Amniotic epithelial cell (primary cell): ENCODE measurements around the gene MOB3C.
"Not testable (repeated sequence)": the region's sequence is repeated elsewhere in the genome, so short reads cannot be mapped to it uniquely, and the experiment has no call there.

Source experiments
- DNase-seq: peaks from one replicate; pipeline ENCODE4 v3.0.0-alpha.2; 2010; ENCODE audit warnings: low read depth

Gene MOB3C

GRCh38 chr1:46616277-46617107 is at the start of gene MOB3C:
Gene MOB3C, minus strand, starts transcription at chr1:46616811. Its CDS starts 3,490 bp downstream, at chr1:46613321.
- DNase-seq = peak; percentile 79

- no peak for DNase-seq
Measured at GRCh38 chr1:46665983-46666382, 49.4 kb upstream of the MOB3C start.

GRCh38 chr1:46662919-46663318 is 46.3 kb upstream of the MOB3C start:
- not testable (repeated sequence) for DNase-seq

GRCh38 chr1:46660116-46660515 is 43.5 kb upstream of the MOB3C start:
- not testable (repeated sequence) for DNase-seq

- DNase-seq = no peak
Measured at GRCh38 chr1:46659307-46659870, 42.8 kb upstream of the MOB3C start.

- no peak for DNase-seq
Measured at GRCh38 chr1:46657775-46658174, 41.2 kb upstream of the MOB3C start.

GRCh38 chr1:46656643-46657042 is 40.0 kb upstream of the MOB3C start:
- DNase-seq = no peak

- no peak for DNase-seq
Measured at GRCh38 chr1:46655848-46656247, 39.2 kb upstream of the MOB3C start.

- not testable (repeated sequence) for DNase-seq
Measured at GRCh38 chr1:46654698-46655097, 38.1 kb upstream of the MOB3C start.

- no peak for DNase-seq
Measured at GRCh38 chr1:46654012-46654411, 37.4 kb upstream of the MOB3C start.

GRCh38 chr1:46653405-46653958 is 36.9 kb upstream of the MOB3C start:
- DNase-seq = peak; percentile 76

GRCh38 chr1:46652321-46653100 is 35.9 kb upstream of the MOB3C start:
- no peak for DNase-seq

GRCh38 chr1:46651152-46651551 is 34.5 kb upstream of the MOB3C start:
- DNase-seq = not testable (repeated sequence)

- DNase-seq = no peak
Measured at GRCh38 chr1:46650491-46650890, 33.9 kb upstream of the MOB3C start.

GRCh38 chr1:46649764-46650163 is 33.2 kb upstream of the MOB3C start:
- no peak for DNase-seq

GRCh38 chr1:46647611-46648010 is 31.0 kb upstream of the MOB3C start:
- no peak for DNase-seq

- DNase-seq = peak; percentile 69
Measured at GRCh38 chr1:46646844-46647243, 30.2 kb upstream of the MOB3C start.

- peak; percentile 48 for DNase-seq
Measured at GRCh38 chr1:46646331-46646730, 29.7 kb upstream of the MOB3C start.

GRCh38 chr1:46645815-46646214 is 29.2 kb upstream of the MOB3C start:
- DNase-seq = no peak

- DNase-seq = peak; percentile 96
Measured at GRCh38 chr1:46643368-46643775, 26.8 kb upstream of the MOB3C start.

GRCh38 chr1:46642115-46642680 is 25.6 kb upstream of the MOB3C start:
- no peak for DNase-seq

- DNase-seq = no peak
Measured at GRCh38 chr1:46639547-46639946, 22.9 kb upstream of the MOB3C start.
